ENCODE results near the gene BCAP31. TPM values are rescaled to one million over a fixed set of nuclear protein-coding genes. Genes with fewer than 3 reads are reported as not detected.

Gene BCAP31
- total RNA-seq, 4 donors from 2014 or later: 99.0 to 126 (median 114) TPM

GRCh38 chrX:153764786-153765137 is 40.6 kb upstream of the BCAP31 start:
- Histone ChIP-seq H3K36me3 (no peaks in the 10 kb centered on the region), H3K4me3 (peak overlapping the region in 3 of 4 donors; percentile 9 to 48 (median 12)), H3K4me1 (peaks cover 0 to 26% (median 2%) of the 10 kb centered on the region in 4 donors), H3K9me3 (no peaks in the 10 kb centered on the region), H3K27ac (peak overlapping the region in 3 of 4 donors; percentile 8 to 82 (median 60)), H3K27me3 (no peaks in the 10 kb centered on the region)
- DNase-seq (ENCODE audit: low spot score in 2 of 2): no peak
- WGBS, 2 donors: 49 to 59% methylated on average over 2 to 5 of the region's 7 CpGs
- TF ChIP-seq CTCF (IDR thresholded peaks at IDR 0.05) (no peak), POLR2A (IDR thresholded peaks at IDR 0.05) (no peak), EP300 (IDR thresholded peaks at IDR 0.05) (no peak)

- DNase-seq (ENCODE audit: low spot score in 2 of 2): peak; percentile 56 to 64
- Histone ChIP-seq H3K27ac (peak within 1 kb of the TSS in 3 of 4 donors; percentile 8 to 82 (median 60)), H3K4me1 (peaks cover 0 to 26% (median 0%) of the 10 kb centered on the region in 4 donors), H3K9me3 (no peaks in the 10 kb centered on the region), H3K36me3 (no peaks in the 10 kb centered on the region), H3K27me3 (no peaks in the 10 kb centered on the region), H3K4me3 (peak within 1 kb of the TSS; percentile 9 to 48 (median 28))
- TF ChIP-seq CTCF (IDR thresholded peaks at IDR 0.05): peak; percentile 71 to 92 (median 85)
- TF ChIP-seq POLR2A (IDR thresholded peaks at IDR 0.05): no peak
- TF ChIP-seq EP300 (IDR thresholded peaks at IDR 0.05): peak in 1 of 2 donors; percentile 50
- 4 to 29% methylated on average over 4 to 22 of the region's 26 CpGs for WGBS, 2 donors
Measured at GRCh38 chrX:153763989-153764755, 40.0 kb upstream of the BCAP31 start, which contains the start of gene PLXNB3. TSS of gene PLXNB3 (plus strand) at chrX:153764249. CDS start at chrX:153765536, 1,287 bp downstream.

- 82 to 85% methylated on average over 15 to 18 of the region's 18 CpGs for WGBS, 2 donors
- peaks cover 0 to 19% (median 0%) of the 10 kb centered on the region in 4 donors for H3K4me1 ChIP-seq
- H3K4me3 ChIP-seq: no peak overlapping the region
- no peaks in the 10 kb centered on the region for H3K27me3 ChIP-seq
- no peaks in the 10 kb centered on the region for H3K36me3 ChIP-seq
- no peak for DNase-seq (ENCODE audit: low spot score in 2 of 2)
- no peaks in the 10 kb centered on the region for H3K9me3 ChIP-seq
- no peak overlapping the region for H3K27ac ChIP-seq
- TF ChIP-seq CTCF (IDR thresholded peaks at IDR 0.05) (no peak), POLR2A (IDR thresholded peaks at IDR 0.05) (no peak), EP300 (IDR thresholded peaks at IDR 0.05) (no peak)
Measured at GRCh38 chrX:153763298-153763932, 39.2 kb upstream of the BCAP31 start.

GRCh38 chrX:153762626-153763173 is 38.5 kb upstream of the BCAP31 start:
- no peak overlapping the region for H3K27ac ChIP-seq
- WGBS, 2 donors: 87 to 89% methylated on average over 9 to 14 of the region's 14 CpGs
- no peaks in the 10 kb centered on the region for H3K27me3 ChIP-seq
- TF ChIP-seq EP300 (IDR thresholded peaks at IDR 0.05): no peak
- TF ChIP-seq POLR2A (IDR thresholded peaks at IDR 0.05): no peak
- TF ChIP-seq CTCF (IDR thresholded peaks at IDR 0.05): no peak
- no peak for DNase-seq (ENCODE audit: low spot score in 2 of 2)
- H3K36me3 ChIP-seq: no peaks in the 10 kb centered on the region
- peaks cover 0 to 12% (median 0%) of the 10 kb centered on the region in 4 donors for H3K4me1 ChIP-seq
- H3K9me3 ChIP-seq: no peaks in the 10 kb centered on the region
- H3K4me3 ChIP-seq: no peak overlapping the region

Measured in tibial nerve (tissue), 4 donors.